ENCODE results near the gene MIAT. TPM values are rescaled to one million over a fixed set of nuclear protein-coding genes. Genes with fewer than 3 reads are reported as not detected.
A peak's percentile ranks its signal among the peaks of the same experiment; 100 is the strongest.

The MIAT gene
- total RNA-seq, 1 donor from 2014 or later = 0.60 TPM

GRCh38 chr22:26669060-26669481, 11.7 kb downstream of the MIAT start:
- peak; percentile 57 to 67 for DNase-seq (ENCODE audit: low read depth in 2 of 2)

GRCh38 chr22:26670459-26670858, 13.1 kb downstream of the MIAT start:
- no peak for DNase-seq (ENCODE audit: low read depth in 2 of 2)

- peak in 1 of 2 donors; percentile 12 for DNase-seq (ENCODE audit: low read depth in 2 of 2)
These were observed 14.1 kb downstream of the MIAT start for GRCh38 chr22:26671317-26672059.

- no peak for DNase-seq (ENCODE audit: low read depth in 2 of 2)
These were observed 14.7 kb downstream of the MIAT start for GRCh38 chr22:26672060-26672471.

GRCh38 chr22:26672590-26673468, 15.4 kb downstream of the MIAT start:
- DNase-seq (ENCODE audit: low read depth in 2 of 2) = peak; percentile 88 to 95

- peak; percentile 21 to 50 for DNase-seq (ENCODE audit: low read depth in 2 of 2)
These were observed 16.1 kb downstream of the MIAT start for GRCh38 chr22:26673486-26673885.

GRCh38 chr22:26674211-26675190, 17.1 kb downstream of the MIAT start:
- peak in 1 of 2 donors; percentile 9 for DNase-seq (ENCODE audit: low read depth in 2 of 2)

GRCh38 chr22:26675687-26676268, 18.4 kb downstream of the MIAT start:
- DNase-seq (ENCODE audit: low read depth in 2 of 2) = no peak

- no peak for DNase-seq (ENCODE audit: low read depth in 2 of 2)
These were observed 19.8 kb downstream of the MIAT start for GRCh38 chr22:26677217-26677616.

GRCh38 chr22:26679003-26679629, 21.7 kb downstream of the MIAT start:
- DNase-seq (ENCODE audit: low read depth in 2 of 2) = peak; percentile 76 to 83

GRCh38 chr22:26680485-26680884, 23.1 kb downstream of the MIAT start:
- DNase-seq (ENCODE audit: low read depth in 2 of 2) = no peak

- peak in 1 of 2 donors; percentile 68 for DNase-seq (ENCODE audit: low read depth in 2 of 2)
These were observed 24.0 kb downstream of the MIAT start for GRCh38 chr22:26681395-26681821.

- no peak for DNase-seq (ENCODE audit: low read depth in 2 of 2)
These were observed 26.8 kb downstream of the MIAT start for GRCh38 chr22:26684168-26684567.

GRCh38 chr22:26685601-26686000, 28.2 kb downstream of the MIAT start:
- DNase-seq (ENCODE audit: low read depth in 2 of 2) = no peak

GRCh38 chr22:26687439-26687838, 30.1 kb downstream of the MIAT start:
- DNase-seq (ENCODE audit: low read depth in 2 of 2) = no peak

GRCh38 chr22:26689513-26690301, 32.3 kb downstream of the MIAT start:
- DNase-seq (ENCODE audit: low read depth in 2 of 2) = no peak

GRCh38 chr22:26690654-26691376, 33.4 kb downstream of the MIAT start:
- peak in 1 of 2 donors; percentile 45 for DNase-seq (ENCODE audit: low read depth in 2 of 2)

GRCh38 chr22:26691377-26691716, 34.0 kb downstream of the MIAT start:
- no peak for DNase-seq (ENCODE audit: low read depth in 2 of 2)

- DNase-seq (ENCODE audit: low read depth in 2 of 2) = no peak
These were observed 34.8 kb downstream of the MIAT start for GRCh38 chr22:26692215-26692614.
